Retina (tissue), 1 donor: ENCODE data around the gene OR2D3.
A peak's percentile ranks its signal among the peaks of the same experiment; 100 is the strongest.
"Not testable (repeated sequence)": the region's sequence is repeated elsewhere in the genome, so short reads cannot be mapped to it uniquely, and the experiment has no call there.

Source experiments
- DNase-seq: peaks from one replicate; pipeline ENCODE4 v3.0.0-alpha.2; 2016

The OR2D3 gene

GRCh38 chr11:6920702-6921101 is at the start of gene OR2D3:
OR2D3 (plus strand) TSS chr11:6921002; CDS start chr11:6921002, 0 bp downstream.
- DNase-seq: no peak

GRCh38 chr11:6871278-6871677 is 49.5 kb upstream of the OR2D3 start:
- DNase-seq: no peak

- DNase-seq: no peak
Measured at GRCh38 chr11:6875761-6876160, 45.0 kb upstream of the OR2D3 start.

GRCh38 chr11:6876325-6876724 is 44.5 kb upstream of the OR2D3 start, which contains the start of gene OR10A4:
OR10A4 (plus strand) TSS chr11:6876625; CDS start chr11:6876648, 23 bp downstream.
- no peak for DNase-seq

GRCh38 chr11:6876914-6877313 is 43.9 kb upstream of the OR2D3 start:
- no peak for DNase-seq

GRCh38 chr11:6882751-6883150 is 38.1 kb upstream of the OR2D3 start:
- no peak for DNase-seq

GRCh38 chr11:6887711-6888110 is 33.1 kb upstream of the OR2D3 start:
- DNase-seq: not testable (repeated sequence)

- no peak for DNase-seq
Measured at GRCh38 chr11:6888830-6889229, 32.0 kb upstream of the OR2D3 start.

GRCh38 chr11:6889835-6890234 is 31.0 kb upstream of the OR2D3 start:
- DNase-seq: no peak

- no peak for DNase-seq
Measured at GRCh38 chr11:6892400-6892799, 28.4 kb upstream of the OR2D3 start, which contains the start of gene OR2D2. OR2D2 (minus strand) TSS chr11:6892500; CDS start chr11:6892500, 0 bp downstream.

- DNase-seq: no peak
Measured at GRCh38 chr11:6894097-6894496, 26.7 kb upstream of the OR2D3 start.

- no peak for DNase-seq
Measured at GRCh38 chr11:6895010-6895409, 25.8 kb upstream of the OR2D3 start.

- DNase-seq: no peak
Measured at GRCh38 chr11:6898911-6899310, 21.9 kb upstream of the OR2D3 start.

- no peak for DNase-seq
Measured at GRCh38 chr11:6900327-6900999, 20.3 kb upstream of the OR2D3 start.

- not testable (repeated sequence) for DNase-seq
Measured at GRCh38 chr11:6904804-6905203, 16.0 kb upstream of the OR2D3 start.

GRCh38 chr11:6911378-6911777 is 9.4 kb upstream of the OR2D3 start:
- no peak for DNase-seq

- DNase-seq: no peak
Measured at GRCh38 chr11:6911948-6912347, 8.9 kb upstream of the OR2D3 start.

GRCh38 chr11:6919698-6920097 is 1.1 kb upstream of the OR2D3 start:
- DNase-seq: no peak

GRCh38 chr11:6925007-6925577 is 4.3 kb downstream of the OR2D3 start:
- DNase-seq: no peak

- no peak for DNase-seq
Measured at GRCh38 chr11:6925636-6926207, 4.9 kb downstream of the OR2D3 start.

- DNase-seq: peak; percentile 83
Measured at GRCh38 chr11:6926208-6927029, 5.6 kb downstream of the OR2D3 start, which contains the start of gene ZNF215. ZNF215 (plus strand) TSS chr11:6926426; CDS start chr11:6932273, 5,847 bp downstream.

GRCh38 chr11:6927030-6927617 is 6.3 kb downstream of the OR2D3 start:
- DNase-seq: peak; percentile 12

GRCh38 chr11:6928916-6929315 is 8.1 kb downstream of the OR2D3 start:
- no peak for DNase-seq
